ENCODE results near the gene PPP1R1C.
A peak's percentile ranks its signal among the peaks of the same experiment; 100 is the strongest.

The PPP1R1C gene

GRCh38 chr2:182064019-182064778, 78.5 kb downstream of the PPP1R1C start:
- DNase-seq, result peak; percentile 11

GRCh38 chr2:182066400-182067087, 80.9 kb downstream of the PPP1R1C start:
- DNase-seq, result no peak

- no peak for DNase-seq
Observed at GRCh38 chr2:182067393-182067792, 81.7 kb downstream of the PPP1R1C start.

DNA sequence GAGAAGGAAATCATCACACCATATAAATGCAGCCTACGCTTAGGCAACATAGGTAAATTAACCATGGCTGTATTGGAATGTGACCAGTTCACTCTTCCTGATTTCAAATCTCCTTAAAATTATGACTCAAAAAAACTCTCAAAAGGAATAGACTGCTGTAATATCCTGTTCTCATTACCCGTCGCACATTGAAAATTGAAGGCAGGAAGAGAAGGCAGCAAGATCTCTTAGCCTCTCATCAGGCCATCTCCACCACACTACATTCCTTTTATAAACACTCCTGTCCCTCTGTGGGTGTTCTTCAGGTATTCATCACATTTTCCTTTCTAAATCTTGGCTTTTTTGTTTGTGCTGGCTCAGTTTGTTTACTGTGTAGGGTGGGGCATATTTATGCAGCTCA, 83.2 kb downstream of the PPP1R1C start:
- DNase-seq, result no peak

DNA sequence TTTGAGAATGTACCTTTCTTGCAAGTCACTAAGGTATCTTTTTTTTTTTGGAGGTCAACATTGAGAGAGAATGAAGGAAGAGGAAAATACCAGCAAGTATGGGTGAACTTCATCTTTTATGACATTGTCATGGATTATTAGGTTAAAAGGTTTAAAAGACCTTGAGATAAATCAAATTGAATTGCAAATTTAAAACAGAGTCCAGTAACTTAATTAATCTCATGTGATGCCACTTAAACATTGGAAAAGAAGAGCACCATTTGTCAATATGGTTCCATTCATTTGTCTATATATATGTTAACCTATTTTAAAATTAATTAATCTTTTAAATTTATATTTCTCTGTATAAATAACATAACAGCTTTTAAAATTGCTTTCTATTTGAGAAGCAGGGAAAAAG, 83.8 kb downstream of the PPP1R1C start:
- no peak for DNase-seq

DNA sequence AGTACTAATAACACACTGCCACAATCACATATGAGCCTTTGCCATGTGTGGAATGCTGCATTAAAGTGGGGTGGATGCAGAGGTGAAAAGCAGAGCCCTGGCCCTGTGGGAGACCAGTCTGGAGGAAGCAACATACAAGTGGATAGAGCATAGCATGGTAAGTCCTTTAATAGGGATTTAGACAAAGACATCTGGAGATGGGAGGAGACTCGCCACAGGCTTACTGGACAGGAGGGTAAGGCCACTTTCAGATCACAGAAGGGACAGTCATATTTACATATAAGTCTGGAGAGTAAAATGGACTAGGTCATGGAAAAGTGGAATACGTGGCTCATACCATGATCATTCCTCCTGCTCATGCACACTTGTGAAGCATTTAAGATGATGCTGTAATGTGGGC, 84.3 kb downstream of the PPP1R1C start:
- no peak for DNase-seq

DNA sequence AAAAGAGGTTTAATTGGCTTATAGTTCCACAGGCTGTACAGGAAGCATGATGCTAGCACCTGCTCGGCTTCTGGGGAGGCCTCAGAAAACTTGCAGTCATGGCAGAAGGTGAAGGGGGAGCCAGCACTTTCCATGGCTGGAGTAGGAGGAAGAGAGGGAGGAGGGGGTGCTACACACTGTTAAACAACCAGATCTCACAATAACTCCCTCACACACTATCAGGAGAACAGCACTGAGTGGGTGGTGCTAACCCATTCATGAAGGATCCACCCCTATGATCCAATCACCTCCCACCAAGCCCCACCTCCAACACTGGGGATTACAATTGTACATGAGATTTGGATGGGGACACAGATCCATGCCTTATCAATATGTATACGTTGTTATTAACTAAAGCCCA, 85.1 kb downstream of the PPP1R1C start:
- no peak for DNase-seq

- no peak for DNase-seq
Observed at GRCh38 chr2:182072861-182073260, 87.2 kb downstream of the PPP1R1C start.

DNA sequence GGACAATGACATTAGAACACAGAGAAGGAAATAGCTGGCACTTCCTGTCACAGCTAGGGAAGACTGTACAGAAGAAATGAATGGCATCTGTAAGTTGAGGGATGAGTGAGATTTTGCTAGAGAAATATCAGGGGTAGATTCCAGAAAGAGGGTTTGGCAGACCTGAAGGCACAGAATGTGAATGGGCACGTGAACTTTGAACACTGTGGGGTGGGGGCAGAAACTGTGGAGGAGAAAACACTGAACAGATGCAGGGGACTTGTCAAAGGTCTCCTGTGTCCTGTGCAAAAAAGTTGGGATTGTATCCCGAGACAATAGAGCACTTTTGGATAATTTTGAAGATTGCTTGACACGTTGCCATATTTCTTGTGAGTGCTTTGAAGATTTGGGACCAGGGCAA, 88.0 kb downstream of the PPP1R1C start:
- no peak for DNase-seq

- DNase-seq, result no peak
Observed at GRCh38 chr2:182077023-182077422, 91.4 kb downstream of the PPP1R1C start.

DNA sequence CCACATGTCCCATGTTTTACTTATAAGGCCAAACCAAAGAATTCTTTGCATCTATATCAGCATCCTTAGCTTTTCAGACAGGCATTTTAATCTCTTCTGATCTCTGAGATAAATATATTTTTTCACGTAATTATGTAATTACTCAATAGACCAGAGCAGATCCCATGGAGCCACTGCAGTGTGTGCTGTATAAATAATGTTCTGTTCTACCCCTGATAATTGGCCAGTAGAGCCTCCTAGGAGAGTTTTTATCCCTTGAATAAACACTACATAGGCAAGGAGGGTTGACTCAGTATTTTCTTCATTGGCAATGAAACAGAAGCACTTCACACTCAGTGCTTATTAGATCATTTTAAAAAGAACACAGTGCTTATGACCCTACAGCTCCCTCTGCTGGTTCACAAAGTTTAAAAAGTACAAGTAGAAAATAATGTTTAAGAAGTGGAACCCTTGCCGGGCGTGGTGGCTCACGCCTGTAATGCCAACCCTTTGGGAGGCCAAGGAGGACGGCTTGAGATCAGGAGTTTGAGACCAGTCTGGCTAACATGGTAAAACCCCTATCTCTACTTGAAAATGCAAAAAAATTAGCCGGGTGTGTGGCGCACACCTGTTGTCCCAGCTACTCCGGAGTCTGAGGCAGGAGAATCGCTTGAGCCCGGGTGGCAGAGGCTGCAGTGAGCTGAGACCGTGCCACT, 91.9 kb downstream of the PPP1R1C start:
- DNase-seq, result peak; percentile 73

DNA sequence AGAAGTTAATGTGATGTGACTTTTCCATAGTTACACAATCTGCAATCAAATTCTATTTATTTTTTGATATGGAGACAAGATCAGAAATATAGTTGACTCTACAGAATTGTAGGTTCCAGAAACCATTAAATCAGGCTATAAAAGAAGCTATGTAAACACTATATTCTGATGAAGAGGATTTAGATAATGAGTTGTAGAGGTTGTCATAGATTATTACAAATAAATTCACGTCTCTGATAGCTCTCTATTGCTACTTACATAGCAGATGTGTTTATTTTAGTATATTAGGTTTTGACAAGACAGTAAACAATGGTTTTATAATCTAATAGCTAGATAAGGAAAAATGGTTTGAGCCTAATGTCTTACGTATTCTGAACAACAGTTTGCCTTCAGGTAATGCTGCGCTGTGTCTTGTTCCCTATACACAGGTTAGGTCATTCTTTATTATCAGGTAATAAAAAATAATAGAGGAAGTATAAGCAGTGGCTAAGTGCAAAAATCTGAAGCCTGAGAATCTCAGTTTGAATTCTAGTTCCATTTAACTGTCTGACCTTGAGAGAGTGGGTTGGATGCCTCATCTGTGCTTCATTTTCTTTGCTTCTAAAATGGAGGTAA, 93.4 kb downstream of the PPP1R1C start:
- DNase-seq, result no peak

GRCh38 chr2:182080493-182080892, 94.8 kb downstream of the PPP1R1C start:
- no peak for DNase-seq

GRCh38 chr2:182081602-182082260, 96.1 kb downstream of the PPP1R1C start:
- DNase-seq, result no peak

DNA sequence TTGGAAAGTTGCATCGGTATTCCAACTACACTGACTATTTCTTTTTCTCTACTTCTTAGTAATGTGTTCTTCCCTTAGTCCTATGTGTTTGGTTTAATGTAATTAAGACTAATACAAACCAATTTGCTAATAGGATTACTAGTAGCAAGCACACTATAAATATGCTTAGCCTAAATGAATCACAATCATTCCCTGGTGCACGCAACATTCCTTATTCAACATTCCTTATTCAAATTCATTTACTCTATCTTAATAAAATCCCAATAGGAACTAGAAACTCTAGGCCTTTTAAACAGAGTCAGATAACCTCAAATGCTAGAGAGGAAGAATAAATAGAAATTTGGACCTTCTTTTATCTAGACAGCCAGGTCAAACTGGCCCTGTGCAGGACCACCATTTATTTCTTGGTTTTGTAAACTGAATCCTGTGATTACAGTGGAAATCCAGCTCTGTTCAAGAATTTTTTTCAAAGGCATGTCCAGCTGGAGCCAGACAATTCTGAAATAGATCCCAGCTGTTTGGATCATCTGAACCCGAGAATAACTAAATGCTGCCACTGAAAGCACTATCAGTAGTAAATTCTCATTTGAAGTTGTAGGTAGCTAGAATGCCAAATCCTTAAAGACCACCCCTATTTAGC, 103.1 kb downstream of the PPP1R1C start:
- DNase-seq, result no peak

DNA sequence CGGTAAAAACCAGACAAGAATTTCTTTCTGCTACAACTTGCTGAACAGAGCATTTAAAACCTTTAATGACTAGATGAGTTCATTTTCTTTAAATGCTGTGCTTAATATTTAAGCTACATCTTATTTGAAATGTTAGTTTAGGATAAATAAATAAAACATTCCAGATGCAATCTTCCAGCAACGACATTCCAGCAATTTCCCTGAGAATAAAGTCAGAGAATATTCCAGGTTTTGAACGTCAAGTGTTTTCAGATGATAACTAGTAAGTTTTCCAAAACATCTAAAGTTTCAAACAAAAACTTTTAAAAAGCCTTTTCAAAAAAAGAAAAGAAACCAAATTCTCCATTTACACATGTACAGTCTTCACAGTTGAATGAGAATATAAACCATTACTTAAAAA, 104.8 kb downstream of the PPP1R1C start:
- no peak for DNase-seq

- no peak for DNase-seq
Observed at GRCh38 chr2:182097571-182098164, 112.0 kb downstream of the PPP1R1C start.

DNA sequence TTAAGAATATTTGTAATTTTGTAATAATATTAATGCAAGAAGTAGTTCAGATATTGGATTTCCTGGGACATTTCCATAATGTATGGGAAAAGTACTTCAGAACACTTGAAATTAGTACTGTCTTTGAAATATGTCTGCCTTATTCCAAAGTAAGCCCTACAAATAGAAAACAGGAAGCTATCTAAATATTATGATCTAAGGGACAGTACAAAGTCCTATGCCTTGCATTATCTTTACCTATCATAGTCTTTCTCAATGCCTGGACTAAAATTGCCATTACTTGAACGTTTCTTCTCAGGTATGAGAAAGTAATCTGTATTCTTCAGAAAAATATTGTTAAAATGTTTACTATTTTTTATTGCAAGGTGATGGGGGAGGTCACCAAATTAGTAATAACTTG, 113.0 kb downstream of the PPP1R1C start:
- DNase-seq, result no peak

GRCh38 chr2:182101263-182101662, 115.6 kb downstream of the PPP1R1C start:
- DNase-seq, result no peak

DNA sequence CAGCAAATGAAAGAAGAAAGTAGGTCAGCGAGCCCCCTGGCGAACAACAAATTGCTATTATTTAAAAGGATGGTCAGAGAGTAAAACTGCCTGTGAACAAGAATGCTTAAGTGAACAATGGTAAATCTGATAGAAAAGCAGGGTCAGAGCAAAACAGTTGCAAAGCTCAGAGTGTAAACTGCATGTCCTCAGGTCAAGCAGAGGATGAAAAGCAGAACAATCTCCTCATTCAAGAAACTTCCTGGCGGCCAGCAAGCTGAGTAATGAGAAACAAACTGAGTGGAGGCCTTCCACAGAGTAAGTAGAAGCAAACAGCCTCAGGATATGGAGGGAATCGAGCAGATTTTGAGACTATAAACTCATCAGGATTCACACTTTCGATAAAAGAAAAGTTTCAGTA, 117.9 kb downstream of the PPP1R1C start:
- DNase-seq, result no peak

DNA sequence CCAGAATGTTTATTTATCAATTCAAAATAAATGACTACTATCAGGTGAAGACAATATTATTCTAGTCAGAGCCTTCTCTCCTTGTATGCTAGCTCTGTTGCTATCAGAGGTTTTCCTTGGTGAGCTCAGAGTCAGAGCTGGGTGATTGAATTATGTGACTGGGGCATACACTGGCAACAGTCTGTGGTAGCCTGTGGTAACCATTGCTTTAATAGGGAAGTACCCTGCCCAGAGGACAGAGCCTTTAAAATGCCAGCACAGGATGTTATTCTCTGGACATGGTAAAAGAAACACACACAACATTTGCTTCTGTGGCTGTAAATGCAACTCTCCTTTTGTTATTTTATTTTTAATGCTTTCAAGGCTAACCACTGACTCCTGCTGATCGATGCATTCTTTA, 124.7 kb downstream of the PPP1R1C start:
- DNase-seq, result no peak

- DNase-seq, result no peak
Observed at GRCh38 chr2:182113334-182113733, 127.7 kb downstream of the PPP1R1C start.

Measured in NCI-H2081 treated with DMSO at 0.1 percent for 48 hours (cell line).